ENCODE measurements around the gene MAT2B.
"Not testable (repeated sequence)": the region's sequence is repeated elsewhere in the genome, so short reads cannot be mapped to it uniquely, and the experiment has no call there.

The MAT2B gene

GRCh38 chr5:163504079-163504931 lies 1.1 kb upstream of the MAT2B start:
- peak; percentile 59 for DNase-seq

- DNase-seq = no peak
Observed at GRCh38 chr5:163505049-163505367, 411 bp upstream of the MAT2B start.

- DNase-seq = no peak
Observed at GRCh38 chr5:163506095-163506457, 657 bp downstream of the MAT2B start.

- peak; percentile 31 for DNase-seq
Observed at GRCh38 chr5:163506726-163507125, 1.3 kb downstream of the MAT2B start.

GRCh38 chr5:163508753-163509152 lies 3.3 kb downstream of the MAT2B start:
- no peak for DNase-seq

- DNase-seq = peak; percentile 65
Observed at GRCh38 chr5:163509291-163509951, 4.0 kb downstream of the MAT2B start.

- DNase-seq = no peak
Observed at GRCh38 chr5:163512526-163512925, 7.1 kb downstream of the MAT2B start.

- no peak for DNase-seq
Observed at GRCh38 chr5:163525096-163525495, 19.7 kb downstream of the MAT2B start.

GRCh38 chr5:163529698-163530097 lies 24.3 kb downstream of the MAT2B start:
- no peak for DNase-seq

- DNase-seq = no peak
Observed at GRCh38 chr5:163531272-163531671, 25.9 kb downstream of the MAT2B start.

GRCh38 chr5:163532171-163533084 lies 27.0 kb downstream of the MAT2B start:
- no peak for DNase-seq

- no peak for DNase-seq
Observed at GRCh38 chr5:163533223-163533622, 27.8 kb downstream of the MAT2B start.

GRCh38 chr5:163534492-163535094 lies 29.2 kb downstream of the MAT2B start:
- DNase-seq = no peak

GRCh38 chr5:163535290-163535689 lies 29.9 kb downstream of the MAT2B start:
- DNase-seq = no peak

- not testable (repeated sequence) for DNase-seq
Observed at GRCh38 chr5:163536442-163536841, 31.0 kb downstream of the MAT2B start.

- no peak for DNase-seq
Observed at GRCh38 chr5:163540696-163541095, 35.3 kb downstream of the MAT2B start.

- no peak for DNase-seq
Observed at GRCh38 chr5:163542771-163543170, 37.4 kb downstream of the MAT2B start.

GRCh38 chr5:163544041-163544440 lies 38.6 kb downstream of the MAT2B start:
- DNase-seq = no peak

GRCh38 chr5:163544836-163545235 lies 39.4 kb downstream of the MAT2B start:
- no peak for DNase-seq

GRCh38 chr5:163548649-163549048 lies 43.2 kb downstream of the MAT2B start:
- DNase-seq = no peak

GRCh38 chr5:163551156-163551555 lies 45.7 kb downstream of the MAT2B start:
- DNase-seq = no peak

GRCh38 chr5:163552536-163552935 lies 47.1 kb downstream of the MAT2B start:
- DNase-seq = no peak

GRCh38 chr5:163561339-163561738 lies 55.9 kb downstream of the MAT2B start:
- no peak for DNase-seq

Data from fibroblast of skin of right quadriceps (primary cell).